NCI-H748 treated with DMSO at 0.1 percent for 48 hours (cell line): ENCODE measurements around the gene TMC2.
A peak's percentile ranks its signal among the peaks of the same experiment; 100 is the strongest.

Experiments
- DNase-seq: peaks from one replicate; lab custom pipeline; 2025; lab: John Stamatoyannopoulos, UW

The TMC2 gene

GRCh38 chr20:2578475-2579192 is 42.3 kb downstream of the TMC2 start:
- no peak for DNase-seq

DNA sequence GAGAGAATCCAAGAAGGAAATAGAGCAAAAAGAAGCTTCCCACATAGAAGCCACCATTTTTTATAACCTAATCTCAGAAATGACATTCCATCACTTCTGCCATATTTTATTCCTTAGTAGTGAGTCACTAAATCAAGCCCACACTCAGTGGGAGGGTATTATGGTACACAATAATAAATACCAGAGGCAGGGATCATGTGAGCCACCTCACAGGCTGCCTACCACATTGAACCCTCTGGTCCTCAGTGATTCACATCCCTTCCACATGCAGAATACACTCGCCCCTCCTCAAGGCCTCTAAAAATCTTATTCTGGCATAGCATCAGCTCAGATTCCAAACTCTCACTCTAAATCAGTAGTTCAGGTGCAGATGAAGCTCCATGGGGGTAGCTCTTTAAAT is 49.4 kb downstream of the TMC2 start:
- no peak for DNase-seq

GRCh38 chr20:2593756-2594155 is 57.4 kb downstream of the TMC2 start:
- DNase-seq, result no peak

DNA sequence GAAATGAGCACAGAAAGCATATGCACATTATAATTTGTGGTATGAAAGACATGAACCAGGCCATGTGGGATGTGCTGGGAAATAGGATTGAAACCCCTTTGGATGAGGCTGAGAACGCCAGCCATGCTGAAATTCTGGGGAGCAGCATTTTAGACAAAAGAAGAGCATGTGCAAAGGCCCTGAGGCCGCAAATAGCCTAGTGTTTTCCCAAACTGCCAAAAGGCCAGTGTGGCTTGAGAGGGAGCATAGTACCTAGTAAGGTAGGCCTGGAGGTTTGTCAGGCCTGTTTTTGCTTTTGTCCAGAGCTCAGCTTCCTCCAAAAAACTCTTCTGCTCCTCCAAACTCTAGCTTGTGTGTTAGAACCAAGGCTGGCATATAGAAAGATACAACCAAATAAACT is 58.7 kb downstream of the TMC2 start:
- DNase-seq, result no peak

DNA sequence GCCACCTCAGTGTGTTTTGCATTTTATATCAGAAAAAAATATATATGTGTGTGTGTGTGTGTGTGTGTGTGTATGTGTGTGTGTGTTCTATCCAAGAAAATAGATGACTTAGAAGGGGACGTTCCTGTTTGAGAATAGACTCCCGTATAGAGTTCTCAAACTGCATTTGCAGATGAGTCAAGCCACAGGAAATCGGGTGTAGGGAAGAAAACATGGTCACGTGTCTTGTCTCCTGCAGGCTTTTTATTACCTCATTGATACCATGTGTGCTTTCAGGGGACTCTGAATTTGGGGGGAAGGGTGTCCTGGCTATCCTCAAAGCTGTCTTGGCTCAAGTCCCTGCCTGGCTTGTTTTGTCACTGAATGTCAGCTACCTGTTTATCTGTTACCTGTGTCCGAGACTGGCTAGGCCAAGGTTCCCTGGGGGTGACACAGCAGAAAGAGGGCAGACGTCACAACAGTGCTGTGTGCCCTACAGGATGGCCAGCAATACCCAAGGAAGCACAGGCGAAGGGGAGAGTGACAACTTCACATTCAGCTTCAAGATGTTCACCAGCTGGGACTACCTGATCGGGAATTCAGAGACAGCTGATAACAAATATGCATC is 60.4 kb downstream of the TMC2 start:
- no peak for DNase-seq

DNA sequence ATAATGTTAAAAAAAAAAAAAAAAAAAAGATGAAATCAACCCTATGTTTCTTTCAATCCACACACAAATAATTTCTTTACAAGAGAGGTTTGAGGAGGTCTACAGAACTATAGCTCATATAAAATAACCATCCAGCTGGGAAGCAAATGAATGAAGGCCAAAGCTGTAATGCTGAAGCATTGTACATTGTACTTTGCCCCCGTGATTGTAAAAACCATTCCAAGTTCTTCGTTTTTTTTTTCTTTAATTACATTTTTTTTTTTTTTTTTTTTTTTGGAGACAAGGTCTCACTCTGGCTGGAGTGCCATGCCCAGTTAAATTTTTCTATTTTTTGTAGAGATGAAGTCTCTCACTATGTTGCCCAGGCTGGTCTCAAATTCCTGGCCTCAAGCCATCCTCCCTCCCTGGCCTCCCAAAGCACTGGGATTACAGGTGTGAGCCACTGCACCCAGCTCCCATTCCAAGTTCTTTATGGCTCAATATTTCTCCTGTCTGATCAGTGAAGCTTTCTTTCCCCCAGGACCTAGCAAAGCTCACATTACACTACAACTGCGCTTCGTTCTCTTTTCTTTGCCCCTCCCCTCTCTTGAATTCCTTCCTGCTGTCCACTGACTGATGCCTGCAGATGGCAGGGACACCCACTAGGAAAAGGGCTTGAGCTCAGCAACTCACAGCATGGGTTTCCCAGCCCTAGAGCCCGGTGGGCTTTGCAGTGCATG is 63.1 kb downstream of the TMC2 start:
- DNase-seq, result no peak

GRCh38 chr20:2602046-2602735 is 65.8 kb downstream of the TMC2 start:
- peak; percentile 51 for DNase-seq

- DNase-seq, result no peak
Observed at GRCh38 chr20:2602746-2603145, 66.4 kb downstream of the TMC2 start.

- peak; percentile 35 for DNase-seq
Observed at GRCh38 chr20:2603816-2604505, 67.6 kb downstream of the TMC2 start.

DNA sequence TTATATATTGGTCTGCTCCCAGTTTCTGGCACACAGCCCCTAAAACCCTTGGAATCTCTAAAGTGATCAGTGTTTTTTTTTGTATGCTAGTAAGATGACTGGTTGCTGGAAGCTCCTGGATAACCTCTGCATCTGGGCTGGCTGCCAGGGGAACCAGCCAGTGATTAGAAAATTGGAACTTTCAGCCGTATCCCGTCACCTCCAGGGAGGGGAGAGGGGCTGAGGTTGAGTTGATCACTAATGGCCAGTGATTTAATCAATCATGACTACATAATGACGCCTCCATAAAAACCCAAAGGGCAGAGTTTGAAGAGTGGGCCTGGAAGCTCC is 68.1 kb downstream of the TMC2 start:
- no peak for DNase-seq

- DNase-seq, result no peak
Observed at GRCh38 chr20:2606507-2607006, 70.2 kb downstream of the TMC2 start.

DNA sequence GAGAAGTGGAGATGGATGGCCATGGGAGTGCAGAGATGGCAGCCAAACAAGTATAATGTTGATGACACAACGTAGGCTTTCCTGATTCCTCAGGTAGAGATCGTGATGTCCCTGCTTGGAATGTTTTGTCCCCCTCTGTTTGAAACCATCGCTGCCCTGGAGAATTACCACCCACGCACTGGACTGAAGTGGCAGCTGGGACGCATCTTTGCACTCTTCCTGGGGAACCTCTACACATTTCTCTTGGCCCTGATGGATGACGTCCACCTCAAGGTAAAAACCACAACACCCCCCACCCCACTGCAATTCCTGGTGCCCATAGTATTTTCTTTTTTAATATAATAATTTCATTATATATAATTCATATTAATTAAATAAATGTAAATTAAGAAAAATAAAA is 74.0 kb downstream of the TMC2 start:
- DNase-seq, result no peak

DNA sequence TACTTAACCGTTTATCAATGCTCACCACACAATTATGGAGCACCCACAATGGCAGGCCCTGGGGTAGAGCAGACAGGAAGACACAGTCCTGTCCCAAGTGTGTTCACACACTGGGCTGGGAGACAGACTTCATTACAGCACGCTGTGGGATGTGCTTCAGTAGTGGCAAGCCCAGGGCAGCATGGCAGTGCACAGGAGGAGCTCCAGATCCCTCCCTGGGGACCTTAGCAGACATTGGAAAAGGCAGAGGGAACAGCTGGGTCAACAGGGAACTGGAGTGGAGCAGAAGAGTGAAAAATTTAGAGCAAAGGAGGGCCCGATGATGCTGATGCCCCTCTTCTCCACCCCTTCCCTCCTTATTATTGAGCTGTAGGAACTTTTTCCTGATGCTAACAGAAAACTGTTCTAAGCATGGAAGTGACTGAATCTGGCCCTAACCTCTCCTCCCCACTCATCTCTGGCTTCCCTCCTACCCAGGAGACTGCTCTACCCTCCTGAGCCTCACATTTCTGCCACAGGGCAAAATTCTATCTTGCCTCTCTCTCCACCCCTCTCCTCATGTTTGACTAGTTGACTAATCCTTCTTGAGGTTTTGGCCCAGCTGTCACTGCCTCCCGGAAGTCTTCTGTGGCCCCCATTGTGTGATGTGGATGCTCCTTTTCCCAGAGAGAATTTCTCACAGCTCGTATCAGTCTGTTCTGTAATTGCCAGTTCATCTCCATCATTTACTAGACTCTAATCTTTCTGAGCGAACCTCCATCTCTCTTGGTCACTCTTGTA is 74.8 kb downstream of the TMC2 start:
- no peak for DNase-seq

GRCh38 chr20:2612073-2612472 is 75.7 kb downstream of the TMC2 start:
- no peak for DNase-seq

DNA sequence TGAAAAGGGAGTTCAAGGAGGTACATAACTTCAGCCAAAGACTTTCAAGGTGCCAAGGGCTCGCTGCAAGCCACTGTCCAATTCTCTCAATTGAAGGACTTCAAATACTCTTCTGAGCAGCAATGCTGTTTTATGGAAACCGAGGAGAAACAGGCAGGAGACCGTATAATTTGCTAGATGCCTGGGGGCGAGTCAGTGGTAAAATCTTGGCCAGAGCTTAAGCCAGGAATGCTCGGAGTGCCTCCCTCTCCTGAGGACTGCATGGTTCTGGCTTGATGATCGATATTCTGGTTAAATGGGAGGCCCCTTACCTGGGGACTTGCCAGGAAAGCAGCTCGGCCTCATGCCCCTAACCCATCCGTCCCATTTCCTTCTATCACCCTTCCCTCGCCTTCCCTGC is 80.3 kb downstream of the TMC2 start:
- no peak for DNase-seq

DNA sequence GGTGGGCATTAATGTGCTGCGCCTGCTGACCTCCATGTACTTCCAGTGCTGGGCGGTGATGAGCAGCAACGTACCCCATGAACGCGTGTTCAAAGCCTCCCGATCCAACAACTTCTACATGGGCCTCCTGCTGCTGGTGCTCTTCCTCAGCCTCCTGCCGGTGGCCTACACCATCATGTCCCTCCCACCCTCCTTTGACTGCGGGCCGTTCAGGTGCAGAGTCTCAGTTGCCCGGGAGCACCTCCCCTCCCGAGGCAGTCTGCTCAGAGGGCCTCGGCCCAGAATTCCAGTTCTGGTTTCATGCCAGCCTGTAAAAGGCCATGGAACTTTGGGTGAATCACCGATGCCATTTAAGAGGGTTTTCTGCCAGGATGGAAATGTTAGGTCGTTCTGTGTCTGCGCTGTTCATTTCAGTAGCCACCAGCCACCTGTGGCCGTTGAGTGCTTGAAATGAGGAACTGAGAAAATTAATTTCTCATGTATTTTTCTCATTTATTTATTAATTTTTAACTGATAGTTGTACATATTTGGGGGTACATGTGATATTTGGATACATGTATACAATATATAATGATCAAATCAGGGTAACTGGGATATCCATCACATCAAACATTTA is 80.8 kb downstream of the TMC2 start:
- no peak for DNase-seq

DNA sequence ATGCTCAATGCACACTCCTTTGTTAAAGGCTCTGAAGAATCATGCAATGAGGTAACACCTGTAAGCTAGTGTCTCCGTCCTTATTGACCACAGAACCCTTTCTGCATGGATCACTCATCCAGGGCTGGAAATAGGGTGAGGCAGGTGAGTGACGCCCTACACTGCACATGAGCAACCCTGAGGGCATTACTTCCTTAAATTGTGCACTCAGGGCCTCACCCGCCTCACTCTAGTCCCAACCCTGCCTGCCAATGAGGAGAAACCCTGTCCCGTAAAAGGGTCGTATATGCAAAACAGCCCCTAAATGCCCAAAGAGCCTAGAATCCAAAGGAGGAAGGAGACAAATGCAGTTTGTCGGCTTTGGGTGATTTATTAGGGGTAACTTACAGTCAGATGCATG is 82.4 kb downstream of the TMC2 start:
- no peak for DNase-seq

DNA sequence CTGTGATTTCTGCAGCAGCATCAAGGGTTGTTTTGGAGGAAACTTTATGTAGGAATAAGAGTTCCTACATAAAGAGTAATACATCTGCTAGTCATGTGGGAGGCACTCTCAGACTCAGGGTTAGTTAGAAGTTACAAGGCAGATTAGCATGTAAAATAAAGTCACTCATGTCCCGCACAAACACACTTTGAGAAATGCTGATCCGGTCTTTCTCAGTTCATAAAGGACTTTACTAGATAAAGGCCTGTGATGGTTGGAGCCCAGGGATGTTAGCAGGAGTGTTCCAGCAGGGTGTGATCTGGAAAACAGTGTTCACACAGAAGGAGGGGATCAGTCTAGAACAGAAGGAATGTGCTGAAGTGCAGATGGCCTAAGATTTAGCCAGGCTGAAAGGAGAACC is 83.0 kb downstream of the TMC2 start:
- no peak for DNase-seq

GRCh38 chr20:2619961-2620595 is 83.7 kb downstream of the TMC2 start:
- DNase-seq, result no peak

DNA sequence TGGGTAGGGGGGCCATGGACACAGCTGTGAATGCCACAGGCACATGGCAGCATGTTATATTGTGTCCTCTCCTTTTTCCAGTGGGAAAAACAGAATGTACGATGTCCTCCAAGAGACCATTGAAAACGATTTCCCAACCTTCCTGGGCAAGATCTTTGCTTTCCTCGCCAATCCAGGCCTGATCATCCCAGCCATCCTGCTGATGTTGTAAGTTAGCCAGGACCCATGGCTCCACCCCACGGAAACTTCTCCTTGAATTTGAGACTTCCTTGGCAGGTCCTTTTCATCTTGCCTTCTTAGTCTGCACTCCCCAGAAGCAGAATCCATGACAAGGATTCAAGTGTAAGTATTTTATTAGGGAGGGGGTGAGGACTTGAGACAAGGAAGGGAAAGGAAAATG is 87.8 kb downstream of the TMC2 start:
- DNase-seq, result no peak
